Measurements from ENCODE around the gene UHMK1. TPM values are rescaled to one million over a fixed set of nuclear protein-coding genes. Genes with fewer than 3 reads are reported as not detected.

Gene UHMK1
- total and polyA plus RNA-seq, 2 of the 4 experiments (the other 2 are of a cell fraction) = 15.6 to 57.9 TPM

- Histone ChIP-seq H4K5ac (ENCODE audit: low read depth, low read length) (no peak overlapping the region), H4K20me1 (ENCODE audit: insufficient read depth, low read length) (no peaks in the 10 kb centered on the region), H3K18ac (ENCODE audit: low read depth, low read length) (peak overlapping the region; percentile 33; the same call in 1 of the 2 replicates), H3K9me3 (ENCODE audit: control insufficient read depth, insufficient read depth, low read length) (no peaks in the 10 kb centered on the region), H2AFZ (replicated peaks; ENCODE audit: low read length, poor library complexity) (peak overlapping the region; percentile 51), H3K27me3 (ENCODE audit: control insufficient read depth, insufficient read depth, low read length) (no peaks in the 10 kb centered on the region), H2BK20ac (ENCODE audit: low read depth, low read length) (no peak overlapping the region), H3K36me3 (ENCODE audit: control insufficient read depth, insufficient read depth, low read length) (no peaks in the 10 kb centered on the region), H3K4ac (ENCODE audit: low read depth, low read length) (no peak overlapping the region), H3K9ac (ENCODE audit: low read depth, low read length) (no peak overlapping the region), H4K8ac (ENCODE audit: low read depth in 2 of 2, low read length in 2 of 2) (no peak overlapping the region), H3K23ac (ENCODE audit: low read depth, low read length) (no peak overlapping the region), H3K4me2 (ENCODE audit: low read depth, low read length) (no peak overlapping the region), H2BK15ac (ENCODE audit: low read depth, low read length) (no peak overlapping the region), H2BK120ac (ENCODE audit: low read depth, low read length) (no peak overlapping the region), H2BK5ac (ENCODE audit: low read depth, low read length, poor library complexity, severe bottlenecking) (no peak overlapping the region), H3K4me1 (ENCODE audit: control insufficient read depth, insufficient read depth, low read length) (peaks cover 2% of the 10 kb centered on the region; the same call in 1 of the 2 replicates), H3K9me1 (ENCODE audit: insufficient read depth, low read length) (no peaks in the 10 kb centered on the region; the same call in 1 of the 2 replicates), H3K79me1 (ENCODE audit: low read depth in 1 of 2, low read length in 2 of 2) (no peaks in the 10 kb centered on the region), H2AK9ac (replicated peaks; ENCODE audit: low read depth, low read length, poor library complexity) (no peak overlapping the region), H3K27ac (ENCODE audit: insufficient read depth, low read length) (no peak overlapping the region), H2AK5ac (ENCODE audit: low read depth, low read length) (peak overlapping the region; percentile 29; the same call in 1 of the 2 replicates), H3K4me3 (ENCODE audit: insufficient read depth, low read depth, low read length) (no peak overlapping the region), H3K14ac (replicated peaks; ENCODE audit: low read depth, low read length) (0 out of 2 replicates have a peak overlapping the region, but pooled peaks have one; percentile 44), H3K56ac (ENCODE audit: extremely low read depth, insufficient read depth, low read length) (no peak overlapping the region), H4K91ac (ENCODE audit: insufficient read depth, low read depth, low read length) (no peak overlapping the region)
- dilution Hi-C loops (cut with HindIII; ENCODE audit: low sequenced_read_pairs, unreplicated experiment) = no loop called here
- TF ChIP-seq, protein P1, sequence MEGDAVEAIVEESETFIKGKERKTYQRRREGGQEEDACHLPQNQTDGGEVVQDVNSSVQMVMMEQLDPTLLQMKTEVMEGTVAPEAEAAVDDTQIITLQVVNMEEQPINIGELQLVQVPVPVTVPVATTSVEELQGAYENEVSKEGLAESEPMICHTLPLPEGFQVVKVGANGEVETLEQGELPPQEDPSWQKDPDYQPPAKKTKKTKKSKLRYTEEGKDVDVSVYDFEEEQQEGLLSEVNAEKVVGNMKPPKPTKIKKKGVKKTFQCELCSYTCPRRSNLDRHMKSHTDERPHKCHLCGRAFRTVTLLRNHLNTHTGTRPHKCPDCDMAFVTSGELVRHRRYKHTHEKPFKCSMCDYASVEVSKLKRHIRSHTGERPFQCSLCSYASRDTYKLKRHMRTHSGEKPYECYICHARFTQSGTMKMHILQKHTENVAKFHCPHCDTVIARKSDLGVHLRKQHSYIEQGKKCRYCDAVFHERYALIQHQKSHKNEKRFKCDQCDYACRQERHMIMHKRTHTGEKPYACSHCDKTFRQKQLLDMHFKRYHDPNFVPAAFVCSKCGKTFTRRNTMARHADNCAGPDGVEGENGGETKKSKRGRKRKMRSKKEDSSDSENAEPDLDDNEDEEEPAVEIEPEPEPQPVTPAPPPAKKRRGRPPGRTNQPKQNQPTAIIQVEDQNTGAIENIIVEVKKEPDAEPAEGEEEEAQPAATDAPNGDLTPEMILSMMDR (conservative IDR thresholded peaks at IDR 0.05; ENCODE audit: low read depth, low read length) = no peak
- TF ChIP-seq CEBPB (IDR thresholded peaks at IDR 0.05; ENCODE audit: low read depth, low read length) = 0 out of 2 replicates have a peak, but pooled peaks have one; percentile 36
- TF ChIP-seq FOS (IDR thresholded peaks at IDR 0.05; ENCODE audit: low read depth, low read length) = no peak
- no peak for TF ChIP-seq SMC3 (IDR thresholded peaks at IDR 0.05; ENCODE audit: low read depth, low read length)
- in situ Hi-C loops (cut with MboI; ENCODE audit: low sequenced_read_pairs) = no loop called here
- POLR2A ChIA-PET (ENCODE audit: unreplicated experiment) = no interaction called here
- intact Hi-C loops (cut with micrococcal nuclease) = no loop called here
- WGBS, 2 experiments (ENCODE audit: extremely low coverage in 2 of 2, insufficient read length in 1 of 2) = no CpG with 5 or more reads among the region's 1 CpG
- BruUV-seq (replicated peaks) = no TSS peak
- ATAC-seq (ENCODE audit: low read depth) (peak; percentile 56), DNase-seq (peak; percentile 10)
- CTCF ChIA-PET = no interaction called here
These were observed 56.6 kb downstream of the UHMK1 start for GRCh38 chr1:162554258-162554657.

Measured in IMR-90 (cell line).